GM06990 (cell line): Measurements from ENCODE around the gene PNMA1.

Experiments used
- DNase-seq: peaks from one replicate; pipeline ENCODE4 v3.0.0-alpha.2; 2011; ENCODE audit not compliant: insufficient read length; ENCODE audit errors: extremely low read depth
- H3K27me3 ChIP-seq: replicated peaks from 2 replicates; pipeline ENCODE4 v1.6.0; 2011; ENCODE audit warnings: low read length; ENCODE audit not compliant: control insufficient read depth, insufficient read depth
- H3K36me3 ChIP-seq: 2 replicates; pipeline ENCODE4 v1.5.1; 2011; ENCODE audit warnings: low read length; ENCODE audit not compliant: control insufficient read depth, insufficient read depth
- H3K4me3 ChIP-seq: replicated peaks from 2 replicates; pipeline ENCODE4 v1.5.1; 2011; ENCODE audit warnings: low read depth, mild to moderate bottlenecking, control low read depth, low read length
- TF ChIP-seq, protein P1 (sequence below): IDR thresholded peaks from 2 replicates; pipeline ENCODE4 v1.5.1; 2011; ENCODE audit warnings: low read length, control low read depth, mild to moderate bottlenecking, inconsistent platforms; ENCODE audit not compliant: insufficient read depth, poor library complexity, severe bottlenecking

Gene PNMA1

DNA sequence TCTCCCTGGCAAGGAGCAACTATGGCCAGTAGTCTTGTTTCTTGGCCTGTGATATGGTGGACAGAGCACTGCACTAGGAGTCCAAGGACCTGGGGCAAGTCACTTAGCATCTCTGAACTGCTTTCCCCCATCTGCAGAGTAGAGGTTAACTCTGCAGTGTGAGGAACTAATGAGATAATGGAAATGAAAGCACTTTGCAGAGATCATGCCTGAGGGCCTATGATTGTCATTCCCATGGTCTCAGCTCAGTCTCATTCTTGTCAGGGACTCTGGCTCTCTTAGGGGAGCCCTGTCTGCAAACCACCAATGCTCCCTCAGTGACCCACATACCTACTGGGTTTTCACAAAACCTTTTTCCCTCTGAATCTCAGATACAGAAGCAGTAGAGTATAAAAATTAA is 6.5 kb upstream of the PNMA1 start:
- DNase-seq, result no peak
- TF ChIP-seq, protein P1, sequence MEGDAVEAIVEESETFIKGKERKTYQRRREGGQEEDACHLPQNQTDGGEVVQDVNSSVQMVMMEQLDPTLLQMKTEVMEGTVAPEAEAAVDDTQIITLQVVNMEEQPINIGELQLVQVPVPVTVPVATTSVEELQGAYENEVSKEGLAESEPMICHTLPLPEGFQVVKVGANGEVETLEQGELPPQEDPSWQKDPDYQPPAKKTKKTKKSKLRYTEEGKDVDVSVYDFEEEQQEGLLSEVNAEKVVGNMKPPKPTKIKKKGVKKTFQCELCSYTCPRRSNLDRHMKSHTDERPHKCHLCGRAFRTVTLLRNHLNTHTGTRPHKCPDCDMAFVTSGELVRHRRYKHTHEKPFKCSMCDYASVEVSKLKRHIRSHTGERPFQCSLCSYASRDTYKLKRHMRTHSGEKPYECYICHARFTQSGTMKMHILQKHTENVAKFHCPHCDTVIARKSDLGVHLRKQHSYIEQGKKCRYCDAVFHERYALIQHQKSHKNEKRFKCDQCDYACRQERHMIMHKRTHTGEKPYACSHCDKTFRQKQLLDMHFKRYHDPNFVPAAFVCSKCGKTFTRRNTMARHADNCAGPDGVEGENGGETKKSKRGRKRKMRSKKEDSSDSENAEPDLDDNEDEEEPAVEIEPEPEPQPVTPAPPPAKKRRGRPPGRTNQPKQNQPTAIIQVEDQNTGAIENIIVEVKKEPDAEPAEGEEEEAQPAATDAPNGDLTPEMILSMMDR, result no peak
- Histone ChIP-seq H3K36me3 (peaks cover 51% of the 10 kb centered on the region), H3K27me3 (no peaks in the 10 kb centered on the region), H3K4me3 (no peak overlapping the region)

GRCh38 chr14:73719791-73720190 is 5.6 kb upstream of the PNMA1 start:
- no peaks in the 10 kb centered on the region for H3K27me3 ChIP-seq
- H3K36me3 ChIP-seq, result peaks cover 43% of the 10 kb centered on the region
- no peak for DNase-seq
- H3K4me3 ChIP-seq, result no peak overlapping the region
- TF ChIP-seq, protein P1, result no peak

DNA sequence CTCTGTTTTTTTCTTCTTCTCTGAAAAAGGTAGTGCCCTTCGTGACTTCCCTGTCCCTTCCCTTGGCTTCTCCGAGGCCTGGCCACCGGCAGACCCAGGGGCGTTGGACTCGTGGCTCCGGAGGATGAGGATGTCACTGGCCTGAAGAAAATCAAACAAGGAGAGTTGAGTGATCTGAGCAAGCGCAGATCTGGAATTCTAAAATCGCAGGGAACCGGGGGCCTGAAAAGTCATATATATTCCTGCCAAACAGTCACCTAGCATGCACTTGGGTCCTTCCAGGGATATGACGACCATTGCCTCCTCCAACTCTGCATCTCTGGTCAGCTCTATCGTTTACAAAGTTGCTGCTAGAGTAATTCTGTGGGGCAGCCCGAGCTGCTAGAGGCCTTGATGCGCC is 5.2 kb upstream of the PNMA1 start:
- no peaks in the 10 kb centered on the region for H3K27me3 ChIP-seq
- TF ChIP-seq, protein P1, result no peak
- peaks cover 39% of the 10 kb centered on the region for H3K36me3 ChIP-seq
- no peak for DNase-seq
- H3K4me3 ChIP-seq, result no peak overlapping the region

- H3K27me3 ChIP-seq, result no peaks in the 10 kb centered on the region
- no peak for DNase-seq
- peaks cover 32% of the 10 kb centered on the region for H3K36me3 ChIP-seq
- TF ChIP-seq, protein P1, result no peak
- H3K4me3 ChIP-seq, result no peak overlapping the region
Measured at GRCh38 chr14:73718418-73719251, 4.5 kb upstream of the PNMA1 start.

DNA sequence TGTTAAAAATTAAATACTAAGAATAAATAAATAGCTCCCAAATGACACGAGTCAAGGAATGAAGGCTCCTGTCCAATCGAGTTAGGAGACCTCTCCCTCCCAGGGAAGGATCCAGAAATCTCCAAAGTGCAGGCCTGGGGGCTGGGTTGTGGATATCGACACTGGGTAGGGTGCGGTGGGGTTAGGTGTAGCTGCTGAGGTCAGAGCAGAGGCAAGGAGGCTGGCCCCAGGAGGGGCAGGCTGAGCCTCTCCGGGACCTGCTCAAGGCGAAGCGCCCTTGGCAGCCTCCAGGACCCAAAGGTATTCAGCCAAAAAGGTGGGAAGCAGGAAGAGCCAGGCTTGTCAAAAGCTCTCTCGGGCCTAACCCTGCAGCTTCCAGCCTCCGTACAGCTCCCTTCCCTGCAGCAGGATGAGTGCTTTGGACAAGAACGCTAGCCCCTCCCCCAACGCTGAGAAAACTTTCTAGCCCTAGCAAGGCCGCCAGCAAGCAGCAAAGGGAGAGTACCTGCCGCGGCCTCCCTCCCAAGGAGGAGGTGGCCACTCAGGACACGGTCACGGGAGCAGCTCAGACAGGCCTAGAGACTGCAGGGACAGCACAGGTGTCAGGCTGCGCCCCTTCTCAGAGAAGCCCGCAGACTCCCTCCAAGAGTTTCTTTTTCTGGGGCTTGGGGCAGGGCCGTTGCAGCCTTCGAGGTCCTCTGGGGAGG is 3.7 kb upstream of the PNMA1 start:
- TF ChIP-seq, protein P1, result no peak
- Histone ChIP-seq H3K4me3 (no peak overlapping the region), H3K36me3 (peaks cover 32% of the 10 kb centered on the region), H3K27me3 (no peaks in the 10 kb centered on the region)
- no peak for DNase-seq
